DOHH2 (cell line): ENCODE measurements around the gene FAM25A.

Experiments
- EZH2phosphoT487 ChIP-seq: fragments of 200-600 bp; sonication (generic); IDR thresholded peaks from 2 replicates; pipeline ENCODE4 v1.6.1; 2017; ENCODE audit warnings: borderline replicate concordance, mild to moderate bottlenecking, antibody characterized with exemption, low read length, moderate library complexity, mixed read lengths
- TF ChIP-seq, protein P1 (sequence below): fragments of 200-600 bp; sonication (generic); IDR thresholded peaks from one replicate; pipeline ENCODE4 v1.5.1; 2014; ENCODE audit warnings: antibody characterized with exemption, mild to moderate bottlenecking, low read depth, low read length; ENCODE audit not compliant: poor library complexity, severe bottlenecking

GRCh38 chr10:86979977-86980448 is 40.1 kb upstream of the FAM25A start:
- TF ChIP-seq EZH2phosphoT487: no peak
- TF ChIP-seq, protein P1, sequence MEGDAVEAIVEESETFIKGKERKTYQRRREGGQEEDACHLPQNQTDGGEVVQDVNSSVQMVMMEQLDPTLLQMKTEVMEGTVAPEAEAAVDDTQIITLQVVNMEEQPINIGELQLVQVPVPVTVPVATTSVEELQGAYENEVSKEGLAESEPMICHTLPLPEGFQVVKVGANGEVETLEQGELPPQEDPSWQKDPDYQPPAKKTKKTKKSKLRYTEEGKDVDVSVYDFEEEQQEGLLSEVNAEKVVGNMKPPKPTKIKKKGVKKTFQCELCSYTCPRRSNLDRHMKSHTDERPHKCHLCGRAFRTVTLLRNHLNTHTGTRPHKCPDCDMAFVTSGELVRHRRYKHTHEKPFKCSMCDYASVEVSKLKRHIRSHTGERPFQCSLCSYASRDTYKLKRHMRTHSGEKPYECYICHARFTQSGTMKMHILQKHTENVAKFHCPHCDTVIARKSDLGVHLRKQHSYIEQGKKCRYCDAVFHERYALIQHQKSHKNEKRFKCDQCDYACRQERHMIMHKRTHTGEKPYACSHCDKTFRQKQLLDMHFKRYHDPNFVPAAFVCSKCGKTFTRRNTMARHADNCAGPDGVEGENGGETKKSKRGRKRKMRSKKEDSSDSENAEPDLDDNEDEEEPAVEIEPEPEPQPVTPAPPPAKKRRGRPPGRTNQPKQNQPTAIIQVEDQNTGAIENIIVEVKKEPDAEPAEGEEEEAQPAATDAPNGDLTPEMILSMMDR: no peak
